ENCODE results near the gene ELF2.

ELF2 gene

DNA sequence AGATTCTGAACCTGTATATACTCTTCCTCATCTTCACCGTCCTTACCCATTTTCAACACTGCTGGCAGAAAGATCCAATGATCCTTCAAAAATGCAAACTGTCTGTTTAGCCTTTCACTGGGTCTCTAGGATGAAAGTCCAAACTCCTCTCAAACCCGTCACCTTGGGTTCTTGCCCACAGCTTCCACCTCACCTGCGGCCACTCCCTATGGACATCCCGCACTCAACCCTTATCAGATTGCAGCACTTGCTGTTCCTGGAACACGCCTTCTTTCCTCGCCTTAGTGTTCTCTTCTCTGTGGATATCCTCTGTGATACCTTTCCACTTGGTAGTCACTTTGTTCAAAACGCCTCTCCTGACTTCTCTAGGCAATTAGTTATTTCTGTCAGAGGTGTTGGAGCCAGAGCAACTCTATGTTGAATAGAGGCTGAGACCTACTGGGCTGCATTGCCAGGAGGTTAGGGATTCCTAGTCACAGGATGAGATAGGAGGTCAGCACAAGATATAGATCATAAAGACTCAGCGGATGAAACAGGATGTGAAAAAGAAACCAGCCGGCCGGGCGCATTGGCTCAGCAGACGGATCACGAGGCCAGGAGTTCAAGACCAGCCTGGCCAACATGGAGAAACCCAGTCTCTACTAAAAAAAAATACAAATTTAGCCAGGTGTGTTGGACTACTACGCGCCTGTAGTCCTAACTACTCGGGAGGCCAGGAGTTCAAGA lies 165.6 kb downstream of the ELF2 start:
- TF ChIP-seq ZBTB21 (tag by site-specific recombination; IDR thresholded peaks at IDR 0.05) (no peak), SP3 (tag by site-specific recombination; IDR thresholded peaks at IDR 0.05) (no peak), ZNF23 (tag by site-specific recombination; IDR thresholded peaks at IDR 0.05; ENCODE audit: borderline replicate concordance) (no peak), ZNF146 (tag by site-specific recombination; IDR thresholded peaks at IDR 0.05) (no peak), ZNF521 (tag by site-specific recombination; IDR thresholded peaks at IDR 0.05) (no peak), ZNF202 (tag by site-specific recombination; IDR thresholded peaks at IDR 0.05; ENCODE audit: borderline replicate concordance) (no peak), ZNF768 (tag by site-specific recombination; IDR thresholded peaks at IDR 0.05) (no peak), ZNF600 (tag by site-specific recombination; IDR thresholded peaks at IDR 0.05) (no peak), ZNF138 (tag by site-specific recombination; IDR thresholded peaks at IDR 0.05; ENCODE audit: borderline replicate concordance) (no peak), ZNF112 (tag by site-specific recombination; IDR thresholded peaks at IDR 0.05) (no peak), ZBTB8A (tag by site-specific recombination; IDR thresholded peaks at IDR 0.05) (no peak), ZNF114 (tag by site-specific recombination; IDR thresholded peaks at IDR 0.05) (no peak)
- TF ChIP-seq, protein P1, sequence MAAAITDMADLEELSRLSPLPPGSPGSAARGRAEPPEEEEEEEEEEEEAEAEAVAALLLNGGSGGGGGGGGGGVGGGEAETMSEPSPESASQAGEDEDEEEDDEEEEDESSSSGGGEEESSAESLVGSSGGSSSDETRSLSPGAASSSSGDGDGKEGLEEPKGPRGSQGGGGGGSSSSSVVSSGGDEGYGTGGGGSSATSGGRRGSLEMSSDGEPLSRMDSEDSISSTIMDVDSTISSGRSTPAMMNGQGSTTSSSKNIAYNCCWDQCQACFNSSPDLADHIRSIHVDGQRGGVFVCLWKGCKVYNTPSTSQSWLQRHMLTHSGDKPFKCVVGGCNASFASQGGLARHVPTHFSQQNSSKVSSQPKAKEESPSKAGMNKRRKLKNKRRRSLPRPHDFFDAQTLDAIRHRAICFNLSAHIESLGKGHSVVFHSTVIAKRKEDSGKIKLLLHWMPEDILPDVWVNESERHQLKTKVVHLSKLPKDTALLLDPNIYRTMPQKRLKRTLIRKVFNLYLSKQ (tag by site-specific recombination; IDR thresholded peaks at IDR 0.05; ENCODE audit: borderline replicate concordance), result no peak
- TF ChIP-seq, protein P2, sequence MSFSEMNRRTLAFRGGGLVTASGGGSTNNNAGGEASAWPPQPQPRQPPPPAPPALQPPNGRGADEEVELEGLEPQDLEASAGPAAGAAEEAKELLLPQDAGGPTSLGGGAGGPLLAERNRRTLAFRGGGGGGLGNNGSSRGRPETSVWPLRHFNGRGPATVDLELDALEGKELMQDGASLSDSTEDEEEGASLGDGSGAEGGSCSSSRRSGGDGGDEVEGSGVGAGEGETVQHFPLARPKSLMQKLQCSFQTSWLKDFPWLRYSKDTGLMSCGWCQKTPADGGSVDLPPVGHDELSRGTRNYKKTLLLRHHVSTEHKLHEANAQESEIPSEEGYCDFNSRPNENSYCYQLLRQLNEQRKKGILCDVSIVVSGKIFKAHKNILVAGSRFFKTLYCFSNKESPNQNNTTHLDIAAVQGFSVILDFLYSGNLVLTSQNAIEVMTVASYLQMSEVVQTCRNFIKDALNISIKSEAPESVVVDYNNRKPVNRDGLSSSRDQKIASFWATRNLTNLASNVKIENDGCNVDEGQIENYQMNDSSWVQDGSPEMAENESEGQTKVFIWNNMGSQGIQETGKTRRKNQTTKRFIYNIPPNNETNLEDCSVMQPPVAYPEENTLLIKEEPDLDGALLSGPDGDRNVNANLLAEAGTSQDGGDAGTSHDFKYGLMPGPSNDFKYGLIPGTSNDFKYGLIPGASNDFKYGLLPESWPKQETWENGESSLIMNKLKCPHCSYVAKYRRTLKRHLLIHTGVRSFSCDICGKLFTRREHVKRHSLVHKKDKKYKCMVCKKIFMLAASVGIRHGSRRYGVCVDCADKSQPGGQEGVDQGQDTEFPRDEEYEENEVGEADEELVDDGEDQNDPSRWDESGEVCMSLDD (tag by site-specific recombination; IDR thresholded peaks at IDR 0.05), result no peak
- TF ChIP-seq, protein P3, sequence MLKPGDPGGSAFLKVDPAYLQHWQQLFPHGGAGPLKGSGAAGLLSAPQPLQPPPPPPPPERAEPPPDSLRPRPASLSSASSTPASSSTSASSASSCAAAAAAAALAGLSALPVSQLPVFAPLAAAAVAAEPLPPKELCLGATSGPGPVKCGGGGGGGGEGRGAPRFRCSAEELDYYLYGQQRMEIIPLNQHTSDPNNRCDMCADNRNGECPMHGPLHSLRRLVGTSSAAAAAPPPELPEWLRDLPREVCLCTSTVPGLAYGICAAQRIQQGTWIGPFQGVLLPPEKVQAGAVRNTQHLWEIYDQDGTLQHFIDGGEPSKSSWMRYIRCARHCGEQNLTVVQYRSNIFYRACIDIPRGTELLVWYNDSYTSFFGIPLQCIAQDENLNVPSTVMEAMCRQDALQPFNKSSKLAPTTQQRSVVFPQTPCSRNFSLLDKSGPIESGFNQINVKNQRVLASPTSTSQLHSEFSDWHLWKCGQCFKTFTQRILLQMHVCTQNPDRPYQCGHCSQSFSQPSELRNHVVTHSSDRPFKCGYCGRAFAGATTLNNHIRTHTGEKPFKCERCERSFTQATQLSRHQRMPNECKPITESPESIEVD (tag by site-specific recombination; IDR thresholded peaks at IDR 0.05), result no peak
- TF ChIP-seq, protein P4, sequence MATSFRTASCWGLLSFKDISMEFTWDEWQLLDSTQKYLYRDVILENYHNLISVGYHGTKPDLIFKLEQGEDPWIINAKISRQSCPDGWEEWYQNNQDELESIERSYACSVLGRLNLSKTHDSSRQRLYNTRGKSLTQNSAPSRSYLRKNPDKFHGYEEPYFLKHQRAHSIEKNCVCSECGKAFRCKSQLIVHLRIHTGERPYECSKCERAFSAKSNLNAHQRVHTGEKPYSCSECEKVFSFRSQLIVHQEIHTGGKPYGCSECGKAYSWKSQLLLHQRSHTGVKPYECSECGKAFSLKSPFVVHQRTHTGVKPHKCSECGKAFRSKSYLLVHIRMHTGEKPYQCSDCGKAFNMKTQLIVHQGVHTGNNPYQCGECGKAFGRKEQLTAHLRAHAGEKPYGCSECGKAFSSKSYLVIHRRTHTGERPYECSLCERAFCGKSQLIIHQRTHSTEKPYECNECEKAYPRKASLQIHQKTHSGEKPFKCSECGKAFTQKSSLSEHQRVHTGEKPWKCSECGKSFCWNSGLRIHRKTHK (tag by site-specific recombination; IDR thresholded peaks at IDR 0.05), result no peak
- TF ChIP-seq, protein P5, sequence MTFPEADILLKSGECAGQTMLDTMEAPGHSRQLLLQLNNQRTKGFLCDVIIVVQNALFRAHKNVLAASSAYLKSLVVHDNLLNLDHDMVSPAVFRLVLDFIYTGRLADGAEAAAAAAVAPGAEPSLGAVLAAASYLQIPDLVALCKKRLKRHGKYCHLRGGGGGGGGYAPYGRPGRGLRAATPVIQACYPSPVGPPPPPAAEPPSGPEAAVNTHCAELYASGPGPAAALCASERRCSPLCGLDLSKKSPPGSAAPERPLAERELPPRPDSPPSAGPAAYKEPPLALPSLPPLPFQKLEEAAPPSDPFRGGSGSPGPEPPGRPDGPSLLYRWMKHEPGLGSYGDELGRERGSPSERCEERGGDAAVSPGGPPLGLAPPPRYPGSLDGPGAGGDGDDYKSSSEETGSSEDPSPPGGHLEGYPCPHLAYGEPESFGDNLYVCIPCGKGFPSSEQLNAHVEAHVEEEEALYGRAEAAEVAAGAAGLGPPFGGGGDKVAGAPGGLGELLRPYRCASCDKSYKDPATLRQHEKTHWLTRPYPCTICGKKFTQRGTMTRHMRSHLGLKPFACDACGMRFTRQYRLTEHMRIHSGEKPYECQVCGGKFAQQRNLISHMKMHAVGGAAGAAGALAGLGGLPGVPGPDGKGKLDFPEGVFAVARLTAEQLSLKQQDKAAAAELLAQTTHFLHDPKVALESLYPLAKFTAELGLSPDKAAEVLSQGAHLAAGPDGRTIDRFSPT (tag by site-specific recombination; IDR thresholded peaks at IDR 0.05), result no peak
- TF ChIP-seq, protein P6, sequence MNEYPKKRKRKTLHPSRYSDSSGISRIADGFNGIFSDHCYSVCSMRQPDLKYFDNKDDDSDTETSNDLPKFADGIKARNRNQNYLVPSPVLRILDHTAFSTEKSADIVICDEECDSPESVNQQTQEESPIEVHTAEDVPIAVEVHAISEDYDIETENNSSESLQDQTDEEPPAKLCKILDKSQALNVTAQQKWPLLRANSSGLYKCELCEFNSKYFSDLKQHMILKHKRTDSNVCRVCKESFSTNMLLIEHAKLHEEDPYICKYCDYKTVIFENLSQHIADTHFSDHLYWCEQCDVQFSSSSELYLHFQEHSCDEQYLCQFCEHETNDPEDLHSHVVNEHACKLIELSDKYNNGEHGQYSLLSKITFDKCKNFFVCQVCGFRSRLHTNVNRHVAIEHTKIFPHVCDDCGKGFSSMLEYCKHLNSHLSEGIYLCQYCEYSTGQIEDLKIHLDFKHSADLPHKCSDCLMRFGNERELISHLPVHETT (tag by site-specific recombination; IDR thresholded peaks at IDR 0.05), result no peak
- H3K27ac ChIP-seq (ENCODE audit: extremely low read depth, low read depth, low read length), result no peak overlapping the region
- H3K4me3 ChIP-seq (ENCODE audit: low read depth, low read length), result no peak overlapping the region
- no peaks in the 10 kb centered on the region for H3K36me3 ChIP-seq (ENCODE audit: control insufficient read depth in 2 of 2, insufficient read depth in 1 of 2, low read length in 2 of 2)
- POLR2A ChIA-PET, result no interaction called here
- no peaks in the 10 kb centered on the region for H3K9me3 ChIP-seq (ENCODE audit: control insufficient read depth, insufficient read depth, low read depth, low read length)
- CTCF ChIA-PET, result no interaction called here
- no peaks in the 10 kb centered on the region for H3K4me1 ChIP-seq (ENCODE audit: control insufficient read depth, insufficient read depth, low read length)
